ENCODE data around the gene LRP1.

LRP1 gene

DNA sequence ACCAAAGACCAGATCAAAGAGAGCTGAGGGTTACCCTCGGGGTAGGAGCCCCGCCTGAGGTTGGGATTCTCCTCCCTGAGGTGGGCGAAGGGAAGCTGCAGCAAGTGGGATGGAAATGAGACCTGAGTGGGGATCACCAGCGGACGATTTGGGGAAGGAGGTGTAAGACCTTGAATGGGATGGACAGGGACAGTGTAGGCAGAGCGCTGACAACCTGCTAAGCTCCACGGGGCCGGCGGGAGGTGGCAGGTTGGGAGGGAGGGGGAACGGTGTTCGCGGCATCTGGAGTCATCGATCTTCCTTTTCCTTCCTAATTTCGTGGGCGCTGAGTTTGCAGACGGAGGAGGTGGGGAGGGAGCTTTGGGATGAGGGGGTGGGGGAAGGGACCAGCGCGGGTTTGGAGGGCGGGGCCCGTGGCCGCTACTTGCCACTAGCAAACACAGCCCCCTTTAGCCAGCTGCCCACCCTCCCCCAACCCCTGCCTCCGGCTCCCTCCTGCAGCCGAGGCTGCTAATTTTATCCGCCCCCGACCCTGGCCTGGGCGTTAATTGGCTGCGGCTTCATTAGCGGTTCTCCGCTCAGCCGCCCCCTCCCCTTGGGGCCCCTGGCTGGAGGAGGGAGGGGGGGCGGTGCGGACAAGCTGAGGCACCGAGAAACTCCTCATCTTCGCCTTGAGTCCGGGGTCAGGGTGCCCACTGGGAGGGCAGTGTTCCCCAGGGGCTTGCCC, 98.5 kb downstream of the LRP1 start:
- H3K9me3 ChIP-seq, result no peaks in the 10 kb centered on the region
- no peak overlapping the region for H3K27ac ChIP-seq
- TF ChIP-seq, protein P1, sequence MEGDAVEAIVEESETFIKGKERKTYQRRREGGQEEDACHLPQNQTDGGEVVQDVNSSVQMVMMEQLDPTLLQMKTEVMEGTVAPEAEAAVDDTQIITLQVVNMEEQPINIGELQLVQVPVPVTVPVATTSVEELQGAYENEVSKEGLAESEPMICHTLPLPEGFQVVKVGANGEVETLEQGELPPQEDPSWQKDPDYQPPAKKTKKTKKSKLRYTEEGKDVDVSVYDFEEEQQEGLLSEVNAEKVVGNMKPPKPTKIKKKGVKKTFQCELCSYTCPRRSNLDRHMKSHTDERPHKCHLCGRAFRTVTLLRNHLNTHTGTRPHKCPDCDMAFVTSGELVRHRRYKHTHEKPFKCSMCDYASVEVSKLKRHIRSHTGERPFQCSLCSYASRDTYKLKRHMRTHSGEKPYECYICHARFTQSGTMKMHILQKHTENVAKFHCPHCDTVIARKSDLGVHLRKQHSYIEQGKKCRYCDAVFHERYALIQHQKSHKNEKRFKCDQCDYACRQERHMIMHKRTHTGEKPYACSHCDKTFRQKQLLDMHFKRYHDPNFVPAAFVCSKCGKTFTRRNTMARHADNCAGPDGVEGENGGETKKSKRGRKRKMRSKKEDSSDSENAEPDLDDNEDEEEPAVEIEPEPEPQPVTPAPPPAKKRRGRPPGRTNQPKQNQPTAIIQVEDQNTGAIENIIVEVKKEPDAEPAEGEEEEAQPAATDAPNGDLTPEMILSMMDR (IDR thresholded peaks at IDR 0.05), result no peak
- peaks cover 40 to 48% of the 10 kb centered on the region in 2 experiments for H3K4me1 ChIP-seq (ENCODE audit: control insufficient read depth in 1 of 2, insufficient read depth in 1 of 2, low read depth in 1 of 2, low read length in 1 of 2)
- H3K27me3 ChIP-seq, result peaks cover 75% of the 10 kb centered on the region
- peak overlapping the region in 1 of 2 experiments; percentile 6 for H3K4me3 ChIP-seq (ENCODE audit: low read depth in 1 of 2, low read length in 1 of 2)
- no peaks in the 10 kb centered on the region for H3K36me3 ChIP-seq

DNA sequence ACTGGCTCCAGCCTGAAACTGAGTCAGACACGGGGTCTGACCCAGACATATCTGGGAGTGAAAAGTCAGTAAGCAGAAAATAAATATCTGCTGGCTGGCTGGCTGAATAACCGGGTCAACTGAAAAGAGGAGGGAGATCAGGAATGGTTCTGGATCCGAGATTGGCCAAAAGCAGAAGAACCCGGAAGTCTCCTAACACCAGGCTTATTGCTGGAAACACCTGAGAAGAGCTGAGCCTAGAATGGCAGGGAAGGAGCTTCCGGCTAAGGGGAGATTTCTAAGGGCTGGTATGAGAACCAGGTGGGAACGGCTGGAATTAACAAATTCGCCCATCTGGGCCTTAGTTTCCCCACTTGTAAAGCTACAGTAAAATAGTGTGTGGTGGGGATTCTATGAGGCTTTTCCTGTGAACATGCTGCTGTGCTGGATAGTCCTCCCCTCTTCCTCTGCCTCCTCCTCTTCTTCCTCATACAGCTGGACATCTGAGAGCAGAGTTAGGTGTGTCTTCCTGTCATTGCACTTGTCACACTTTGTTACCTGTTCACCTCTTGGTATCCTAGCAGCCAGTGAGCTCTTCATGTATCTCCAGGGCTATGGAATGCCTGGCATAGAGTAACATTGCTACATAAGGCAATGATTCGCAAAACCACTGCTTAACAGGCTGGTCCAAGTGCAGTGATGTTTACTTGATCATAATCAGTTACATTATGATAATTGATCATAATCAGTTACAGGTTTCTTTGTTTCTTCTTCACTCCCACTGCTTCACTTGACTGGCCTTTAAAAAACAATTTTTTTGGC, 99.2 kb downstream of the LRP1 start:
- Histone ChIP-seq H3K9me3 (no peaks in the 10 kb centered on the region), H3K27ac (no peak overlapping the region), H3K36me3 (peaks cover 4% of the 10 kb centered on the region), H3K4me1 (ENCODE audit: control insufficient read depth in 1 of 2, insufficient read depth in 1 of 2, low read depth in 1 of 2, low read length in 1 of 2) (peaks cover 40 to 48% of the 10 kb centered on the region in 2 experiments), H3K4me3 (ENCODE audit: low read depth in 1 of 2, low read length in 1 of 2) (no peak overlapping the region), H3K27me3 (peaks cover 67% of the 10 kb centered on the region)
- TF ChIP-seq, protein P1 (IDR thresholded peaks at IDR 0.05), result no peak

DNA sequence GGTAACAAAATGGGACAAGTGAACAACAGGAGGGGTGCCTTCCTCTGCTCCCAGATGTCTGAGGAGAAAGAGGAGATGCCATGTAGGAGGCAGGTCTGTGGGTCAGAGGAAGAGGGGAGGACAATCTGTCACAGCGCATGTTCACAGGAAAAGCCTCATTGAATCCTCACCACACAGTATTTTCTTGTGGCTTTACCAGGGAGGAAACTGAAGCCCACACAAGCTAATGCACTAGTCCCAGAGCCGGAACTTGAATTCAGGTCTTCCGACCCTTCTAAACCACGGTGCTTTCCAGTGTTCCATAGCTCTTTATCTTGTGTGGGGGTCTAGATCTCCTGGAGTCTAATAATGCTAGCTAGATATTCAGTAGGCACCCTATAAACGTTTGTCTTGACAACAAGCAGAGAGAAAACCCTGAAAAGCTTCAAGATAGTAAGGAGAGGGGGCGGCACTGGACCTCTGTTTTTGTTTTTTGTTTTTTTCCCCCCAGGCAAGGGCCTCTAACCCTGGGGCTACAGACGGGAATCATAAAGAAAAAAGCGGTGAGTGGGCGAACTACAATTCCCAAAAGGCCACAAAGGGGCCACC, 100.9 kb downstream of the LRP1 start:
- TF ChIP-seq, protein P1 (IDR thresholded peaks at IDR 0.05), result no peak
- peak overlapping the region; percentile 51 to 56 for H3K4me3 ChIP-seq (ENCODE audit: low read depth in 1 of 2, low read length in 1 of 2)
- H3K27me3 ChIP-seq, result peaks cover 51% of the 10 kb centered on the region
- H3K9me3 ChIP-seq, result no peaks in the 10 kb centered on the region
- H3K36me3 ChIP-seq, result peaks cover 20% of the 10 kb centered on the region
- H3K4me1 ChIP-seq (ENCODE audit: control insufficient read depth in 1 of 2, insufficient read depth in 1 of 2, low read depth in 1 of 2, low read length in 1 of 2), result peaks cover 40 to 48% of the 10 kb centered on the region in 2 experiments
- H3K27ac ChIP-seq, result no peak overlapping the region

DNA sequence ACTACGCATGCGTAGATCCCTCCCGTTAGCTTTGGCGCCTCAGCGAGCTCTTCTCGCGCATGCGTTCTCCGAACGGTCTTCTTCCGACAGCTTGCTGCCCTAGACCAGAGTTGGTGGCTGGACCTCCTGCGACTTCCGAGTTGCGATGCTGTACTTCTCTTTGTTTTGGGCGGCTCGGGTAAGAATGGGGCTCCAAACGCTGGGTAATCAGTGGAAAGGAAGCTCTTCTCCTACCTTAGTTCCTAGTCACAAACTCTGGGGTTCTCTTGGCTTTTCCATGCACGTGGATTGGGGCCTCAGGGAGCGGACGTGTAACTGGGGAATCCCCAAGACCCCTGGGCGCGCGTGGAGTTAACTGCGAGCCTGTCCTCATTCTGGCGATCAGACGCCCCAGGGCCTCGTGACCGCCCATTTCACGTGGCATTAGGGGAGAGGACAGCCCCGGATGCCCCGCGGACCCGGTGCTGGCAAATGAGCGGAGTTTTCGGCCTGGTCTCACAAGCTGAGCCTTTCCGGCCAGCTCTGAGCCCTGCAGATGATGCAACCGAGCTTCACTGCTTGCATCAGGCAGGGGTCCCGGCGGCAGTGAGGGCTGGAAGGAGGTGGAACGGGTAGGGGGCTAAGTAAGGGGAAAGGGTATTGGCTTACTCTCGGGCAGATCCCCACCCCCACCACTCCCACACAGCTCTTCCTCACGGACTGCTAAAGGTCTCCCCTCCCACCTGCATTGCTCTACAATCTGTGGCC, 101.5 kb downstream of the LRP1 start, which contains the start of gene SHMT2:
Gene SHMT2 (plus strand): TSS at position 78 of the 747 bp plus-strand sequence. CDS start 68 bp downstream, at position 146.
- H3K4me1 ChIP-seq (ENCODE audit: control insufficient read depth in 1 of 2, insufficient read depth in 1 of 2, low read depth in 1 of 2, low read length in 1 of 2), result peaks cover 36 to 44% of the 10 kb centered on the region in 2 experiments
- peak within 1 kb of the TSS; percentile 40 for H3K27ac ChIP-seq
- peak within 1 kb of the TSS; percentile 51 to 56 for H3K4me3 ChIP-seq (ENCODE audit: low read depth in 1 of 2, low read length in 1 of 2)
- TF ChIP-seq, protein P1 (IDR thresholded peaks at IDR 0.05), result no peak
- peaks cover 46% of the 10 kb centered on the region for H3K27me3 ChIP-seq
- peaks cover 21% of the 10 kb centered on the region for H3K36me3 ChIP-seq
- H3K9me3 ChIP-seq, result no peaks in the 10 kb centered on the region
